H1 (cell line): ENCODE measurements around the gene MIXL1. TPM values are rescaled to one million over a fixed set of nuclear protein-coding genes. Genes with fewer than 3 reads are reported as not detected.

Source experiments
- CHD1 ChIP-seq: IDR thresholded peaks from 2 replicates; pipeline ENCODE4 v1.6.1; 2012; ENCODE audit warnings: low read depth, low read length, improper control_type of control experiment
- GABPA ChIP-seq: IDR thresholded peaks from 2 replicates; pipeline ENCODE4 v1.6.1; 2011; ENCODE audit warnings: mild to moderate bottlenecking, low read length, moderate library complexity, borderline replicate concordance; ENCODE audit not compliant: insufficient read depth
- KDM1A ChIP-seq: fragments of 200-600, 300-600 bp; sonication (generic); IDR thresholded peaks from 2 replicates; pipeline ENCODE4 v1.7.1; 2016; ENCODE audit warnings: mild to moderate bottlenecking, low read length, borderline replicate concordance
- KDM4A ChIP-seq: IDR thresholded peaks from one replicate; pipeline ENCODE4 v1.7.1; 2012; ENCODE audit warnings: low read depth, mild to moderate bottlenecking, moderate library complexity, low read length, inconsistent platforms; ENCODE audit not compliant: severe bottlenecking
- POLR2AphosphoS5 ChIP-seq: IDR thresholded peaks from 2 replicates; pipeline ENCODE4 v1.6.1; 2011; ENCODE audit warnings: low read depth, low read length
- RFX5 ChIP-seq: IDR thresholded peaks from 2 replicates; pipeline ENCODE4 v1.6.1; 2011; ENCODE audit warnings: low read depth, low read length, improper control_type of control experiment, borderline replicate concordance
- SIN3A ChIP-seq, 2 experiments: IDR thresholded peaks in 1 of 2; conservative IDR thresholded peaks in 1 of 2; 2 replicates each; pipeline ENCODE4 v1.6.1; 2011 to 2012; ENCODE audit warnings: low read length in 2 of 2, improper control_type of control experiment in 1 of 2, low read depth in 1 of 2, mild to moderate bottlenecking in 1 of 2
- SP1 ChIP-seq: IDR thresholded peaks from 2 replicates; pipeline ENCODE4 v1.6.1; 2011; ENCODE audit warnings: low read depth, low read length
- SP4 ChIP-seq: IDR thresholded peaks from 2 replicates; pipeline ENCODE4 v1.6.1; 2012; ENCODE audit warnings: low read length, inconsistent platforms
- ZNF274 ChIP-seq: IDR thresholded peaks from 2 replicates; pipeline ENCODE4 v1.7.0; 2012; ENCODE audit warnings: low read length, borderline replicate concordance; ENCODE audit errors: extremely low read depth
- polyA plus RNA-seq, 7 experiments: library from polyadenylated mRNA; depleted of rRNA in 3 of 7; stranded (reverse) in 5 of 7; unstranded in 2 of 7; fragments of >200 nt in 5 of 7; fragments of 200-250 nt in 2 of 7; gene quantifications; 1 replicate in 5 of 7; 2 replicates in 1 of 7; 4 replicates in 1 of 7; pipeline versions ENCODE4 v1.2.1 to v1.2.3, GENCODE V29; 2011 to 2013; ENCODE audit warnings: missing spikeins in 2 of 7, mixed read lengths in 2 of 7
- total RNA-seq: library from RNA; stranded (reverse); fragmentation: NEBNext Ultra II Directional; extraction: Animal tissue kit (Norgen Biotek cat#: 25700); gene quantifications from 2 replicates; pipeline ENCODE4 v1.2.1, GENCODE V29; 2021
- TF ChIP-seq, protein P1 (sequence below), 3 experiments: IDR thresholded peaks; 1 replicate in 2 of 3; 2 replicates in 1 of 3; pipeline versions ENCODE4 v1.5.1 to v1.6.1; 2011; ENCODE audit warnings: low read length in 3 of 3, mild to moderate bottlenecking in 3 of 3, inconsistent platforms in 2 of 3, low read depth in 1 of 3, moderate library complexity in 1 of 3; ENCODE audit not compliant: insufficient read depth in 1 of 3; ENCODE audit errors: control extremely low read depth in 1 of 3
- TF ChIP-seq, protein P2 (sequence below): IDR thresholded peaks from 2 replicates; pipeline ENCODE4 v1.6.1; 2012; ENCODE audit warnings: inconsistent platforms

The MIXL1 gene
- total and polyA plus RNA-seq, 2 of the 8 experiments (the other 6 are each of a cell fraction or from before 2014, with no cell fraction given): 1.5 to 1.8 TPM

DNA sequence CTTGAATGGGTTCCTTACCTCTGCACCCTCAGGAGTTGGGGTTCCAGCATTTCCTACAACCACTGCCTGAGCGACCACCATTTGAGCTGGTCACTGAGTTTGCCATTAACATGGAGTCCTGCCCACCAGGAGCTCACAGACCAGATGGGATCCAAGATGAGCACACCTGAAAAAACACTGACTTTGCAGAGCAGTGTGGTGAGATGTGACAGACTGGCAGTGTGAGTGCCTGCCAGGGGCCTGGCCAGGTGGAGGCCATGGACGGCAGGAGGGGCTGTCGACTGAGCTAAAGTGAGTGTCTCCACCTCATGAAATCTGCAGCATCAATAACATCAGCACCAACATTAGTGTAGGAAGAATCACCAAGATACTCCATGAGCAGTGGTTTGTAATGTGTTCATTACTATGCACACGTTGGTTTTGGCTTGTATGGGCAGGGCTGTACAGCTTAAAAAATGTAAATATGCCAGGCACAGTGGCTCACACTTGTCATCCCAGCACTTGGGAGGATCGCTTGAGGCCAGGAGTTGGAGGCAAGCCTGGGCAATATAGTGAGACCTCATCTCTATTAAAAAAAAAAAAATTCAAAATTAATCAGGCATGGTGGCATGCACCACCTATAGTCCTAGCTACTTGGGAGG, 12.2 kb upstream of the MIXL1 start (continued):
- TF ChIP-seq, protein P1, sequence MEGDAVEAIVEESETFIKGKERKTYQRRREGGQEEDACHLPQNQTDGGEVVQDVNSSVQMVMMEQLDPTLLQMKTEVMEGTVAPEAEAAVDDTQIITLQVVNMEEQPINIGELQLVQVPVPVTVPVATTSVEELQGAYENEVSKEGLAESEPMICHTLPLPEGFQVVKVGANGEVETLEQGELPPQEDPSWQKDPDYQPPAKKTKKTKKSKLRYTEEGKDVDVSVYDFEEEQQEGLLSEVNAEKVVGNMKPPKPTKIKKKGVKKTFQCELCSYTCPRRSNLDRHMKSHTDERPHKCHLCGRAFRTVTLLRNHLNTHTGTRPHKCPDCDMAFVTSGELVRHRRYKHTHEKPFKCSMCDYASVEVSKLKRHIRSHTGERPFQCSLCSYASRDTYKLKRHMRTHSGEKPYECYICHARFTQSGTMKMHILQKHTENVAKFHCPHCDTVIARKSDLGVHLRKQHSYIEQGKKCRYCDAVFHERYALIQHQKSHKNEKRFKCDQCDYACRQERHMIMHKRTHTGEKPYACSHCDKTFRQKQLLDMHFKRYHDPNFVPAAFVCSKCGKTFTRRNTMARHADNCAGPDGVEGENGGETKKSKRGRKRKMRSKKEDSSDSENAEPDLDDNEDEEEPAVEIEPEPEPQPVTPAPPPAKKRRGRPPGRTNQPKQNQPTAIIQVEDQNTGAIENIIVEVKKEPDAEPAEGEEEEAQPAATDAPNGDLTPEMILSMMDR (IDR thresholded peaks at IDR 0.05; ENCODE audit: control extremely low read depth in 1 of 3, insufficient read depth in 1 of 3, low read depth in 1 of 3, low read length in 3 of 3): no peak
- TF ChIP-seq GABPA (no peak), KDM4A (no peak), POLR2AphosphoS5 (no peak), ZNF274 (no peak), RFX5 (no peak), SIN3A (conservative IDR thresholded peaks at IDR 0.05 in 1 of 2, IDR thresholded peaks at IDR 0.05 in 1 of 2; ENCODE audit: low read depth in 1 of 2, low read length in 2 of 2) (no peak), KDM1A (no peak), SP1 (no peak), CHD1 (no peak), SP4 (no peak)
- TF ChIP-seq, protein P2, sequence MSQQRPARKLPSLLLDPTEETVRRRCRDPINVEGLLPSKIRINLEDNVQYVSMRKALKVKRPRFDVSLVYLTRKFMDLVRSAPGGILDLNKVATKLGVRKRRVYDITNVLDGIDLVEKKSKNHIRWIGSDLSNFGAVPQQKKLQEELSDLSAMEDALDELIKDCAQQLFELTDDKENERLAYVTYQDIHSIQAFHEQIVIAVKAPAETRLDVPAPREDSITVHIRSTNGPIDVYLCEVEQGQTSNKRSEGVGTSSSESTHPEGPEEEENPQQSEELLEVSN: no peak
